GM19043 (cell line): Measurements from ENCODE around the gene SCLY.
A peak's percentile ranks its signal among the peaks of the same experiment; 100 is the strongest.
"Not testable (repeated sequence)": the region's sequence is repeated elsewhere in the genome, so short reads cannot be mapped to it uniquely, and the experiment has no call there.

Source experiments
- ATAC-seq: cut with Tn5 transposase; IDR thresholded peaks from one replicate; pipeline ENCODE4 v1.9.1; 2021; ENCODE audit warnings: low read depth; ENCODE audit not compliant: unreplicated experiment

Gene SCLY, protein sequence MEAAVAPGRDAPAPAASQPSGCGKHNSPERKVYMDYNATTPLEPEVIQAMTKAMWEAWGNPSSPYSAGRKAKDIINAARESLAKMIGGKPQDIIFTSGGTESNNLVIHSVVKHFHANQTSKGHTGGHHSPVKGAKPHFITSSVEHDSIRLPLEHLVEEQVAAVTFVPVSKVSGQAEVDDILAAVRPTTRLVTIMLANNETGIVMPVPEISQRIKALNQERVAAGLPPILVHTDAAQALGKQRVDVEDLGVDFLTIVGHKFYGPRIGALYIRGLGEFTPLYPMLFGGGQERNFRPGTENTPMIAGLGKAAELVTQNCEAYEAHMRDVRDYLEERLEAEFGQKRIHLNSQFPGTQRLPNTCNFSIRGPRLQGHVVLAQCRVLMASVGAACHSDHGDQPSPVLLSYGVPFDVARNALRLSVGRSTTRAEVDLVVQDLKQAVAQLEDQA

DNA sequence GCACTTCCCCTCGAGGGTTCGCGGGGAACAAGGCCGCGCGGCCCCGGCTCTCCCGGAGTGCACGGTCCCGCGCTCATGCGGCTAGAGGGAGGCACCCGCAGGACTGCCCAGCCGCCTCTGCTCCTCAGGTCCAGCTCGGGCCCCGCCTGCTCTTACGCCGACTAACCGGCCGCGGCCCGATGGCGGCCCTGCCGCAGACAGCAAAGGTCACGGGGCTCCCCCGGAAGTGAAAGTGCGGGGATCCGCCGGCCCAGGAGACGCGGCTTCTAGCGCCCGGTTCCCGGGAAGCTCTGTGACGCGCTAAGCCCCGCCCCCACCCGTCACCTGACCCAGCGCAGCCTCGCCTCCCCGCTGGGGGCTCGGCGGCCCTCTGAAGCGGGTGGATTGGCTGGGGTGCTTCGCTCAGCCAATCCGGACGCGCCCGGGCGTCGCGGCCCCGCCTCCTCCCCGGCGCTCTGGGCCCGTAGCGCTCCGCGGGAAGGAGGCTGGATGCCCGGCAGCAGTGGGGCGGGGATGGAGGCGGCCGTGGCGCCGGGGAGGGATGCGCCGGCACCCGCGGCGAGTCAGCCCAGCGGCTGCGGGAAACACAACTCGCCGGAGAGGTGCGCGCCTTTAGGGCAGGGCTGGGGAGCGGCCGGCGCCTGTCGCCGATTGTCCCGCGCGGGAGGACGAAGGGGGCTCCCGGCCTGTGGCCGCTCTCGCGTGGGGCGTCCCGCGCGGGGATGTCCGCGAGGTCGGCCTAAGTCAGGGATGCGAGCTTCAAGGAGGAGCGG, at the start of gene SCLY:
Gene SCLY (plus strand): TSS at position 460 of the 773 bp plus-strand sequence. CDS start 54 bp downstream, at position 514.
- peak; percentile 92 for ATAC-seq

DNA sequence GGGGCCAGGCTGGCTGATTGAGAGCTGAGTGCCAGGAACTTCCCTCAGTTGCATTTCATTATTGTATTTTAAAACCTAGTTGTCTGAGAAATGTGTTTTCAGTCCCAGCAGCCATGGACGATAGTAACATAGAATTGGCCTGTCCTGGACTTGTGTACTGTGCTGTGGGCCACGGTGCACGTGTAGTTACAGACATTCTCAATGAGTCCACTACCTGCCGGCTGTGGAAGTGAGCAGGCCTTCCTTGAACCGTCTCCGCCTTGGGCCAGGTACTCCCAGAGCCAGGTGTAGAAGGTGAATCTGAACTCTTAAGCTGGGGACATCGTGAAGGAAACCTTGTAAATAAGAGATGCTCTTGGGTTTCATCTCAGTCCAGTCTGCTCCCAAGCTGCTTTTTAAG, 47.0 kb upstream of the SCLY start:
- ATAC-seq: no peak

DNA sequence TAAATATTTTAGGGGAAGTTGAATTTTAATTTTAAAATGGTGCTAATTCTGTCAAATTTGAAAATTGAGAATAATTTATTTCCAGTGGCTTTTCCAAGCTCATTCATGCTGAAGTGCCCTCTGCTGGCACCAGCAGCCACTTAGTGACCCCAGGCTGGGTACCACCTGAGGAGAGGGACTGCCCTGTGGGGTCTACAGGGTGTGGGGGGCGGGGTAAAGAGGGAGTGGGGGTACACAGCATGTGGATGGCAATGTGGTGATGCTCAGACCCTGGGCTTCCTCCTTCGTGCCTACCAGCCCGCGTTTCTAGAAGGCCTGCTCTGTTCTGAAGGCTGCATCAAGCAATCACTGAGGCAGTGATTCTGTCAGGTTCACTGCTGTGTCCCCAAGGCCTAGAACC, 45.1 kb upstream of the SCLY start:
- no peak for ATAC-seq

DNA sequence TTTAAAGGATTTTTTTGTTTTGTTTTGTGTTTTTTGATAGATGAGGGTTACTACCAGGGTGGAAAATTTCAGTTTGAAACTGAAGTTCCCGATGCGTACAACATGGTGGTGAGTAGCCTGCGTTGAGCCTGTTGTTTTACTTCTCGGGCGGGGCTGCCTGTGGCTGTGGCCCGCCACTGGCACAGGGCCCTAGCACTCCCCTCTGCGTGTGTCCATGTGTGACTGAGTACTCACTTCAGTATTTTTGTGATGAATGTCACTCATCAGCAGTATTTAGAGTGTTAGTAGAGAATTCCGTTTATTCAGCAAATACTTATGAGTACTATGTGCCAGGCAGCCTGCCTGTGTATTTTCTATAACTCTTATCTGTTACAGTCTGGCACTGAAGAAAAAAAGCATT, 44.3 kb upstream of the SCLY start:
- ATAC-seq: no peak

DNA sequence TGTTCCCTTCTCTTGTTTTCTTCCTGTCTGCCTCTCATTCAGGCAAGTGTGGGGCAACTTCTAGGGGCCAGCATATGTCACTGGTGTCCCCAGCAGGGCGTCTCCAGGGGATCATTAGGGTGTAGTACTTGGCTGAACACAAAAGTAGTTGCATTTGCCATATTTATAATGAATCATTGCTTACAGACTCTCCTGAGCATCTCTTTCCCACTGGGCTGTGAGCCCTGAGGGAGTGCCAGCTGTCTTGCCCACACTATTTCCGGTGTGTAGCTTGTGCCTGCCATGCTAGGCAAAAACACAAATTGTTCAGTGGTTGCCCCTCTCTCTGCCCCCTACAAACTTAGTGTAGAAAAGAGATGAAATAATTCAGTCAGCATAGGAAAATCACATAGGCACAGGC, 40.8 kb upstream of the SCLY start:
- ATAC-seq: no peak

DNA sequence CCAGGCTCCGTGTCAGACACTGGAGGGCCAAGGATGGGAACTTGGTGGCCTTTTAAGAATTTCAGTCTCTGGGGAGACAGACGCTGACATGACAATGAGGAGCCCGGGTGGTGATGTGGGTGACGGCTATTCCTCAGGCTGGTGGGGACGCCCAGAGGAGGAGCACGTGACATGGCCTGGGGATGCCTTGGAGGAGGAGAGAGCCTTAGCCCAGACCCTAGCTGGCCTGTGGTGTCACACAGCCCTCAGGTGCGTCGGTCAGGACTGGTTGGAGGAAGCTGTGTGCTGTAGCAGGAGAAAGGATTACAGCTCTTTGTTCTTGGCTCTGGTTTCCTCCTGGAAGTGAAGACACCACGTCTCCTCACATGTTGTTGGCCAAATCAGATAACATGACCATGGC, 40.0 kb upstream of the SCLY start:
- no peak for ATAC-seq

DNA sequence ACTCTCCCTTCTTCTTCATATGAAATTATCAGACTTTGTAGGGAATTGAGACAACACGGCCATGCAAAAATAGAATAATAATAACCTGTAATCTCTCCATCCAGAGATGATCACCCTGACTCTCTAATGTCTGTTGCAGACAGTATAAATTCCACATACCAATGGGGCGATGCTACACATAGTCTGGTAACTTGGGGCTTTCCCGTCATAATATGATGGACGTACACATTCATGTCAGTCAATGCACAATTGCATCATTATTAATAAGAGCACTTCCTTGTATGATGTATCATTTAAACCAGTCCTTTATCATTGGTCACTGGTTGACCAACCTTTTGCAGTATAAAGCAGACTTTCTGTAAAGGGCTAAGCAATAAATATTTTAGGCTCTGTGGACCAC, 39.5 kb upstream of the SCLY start:
- no peak for ATAC-seq

DNA sequence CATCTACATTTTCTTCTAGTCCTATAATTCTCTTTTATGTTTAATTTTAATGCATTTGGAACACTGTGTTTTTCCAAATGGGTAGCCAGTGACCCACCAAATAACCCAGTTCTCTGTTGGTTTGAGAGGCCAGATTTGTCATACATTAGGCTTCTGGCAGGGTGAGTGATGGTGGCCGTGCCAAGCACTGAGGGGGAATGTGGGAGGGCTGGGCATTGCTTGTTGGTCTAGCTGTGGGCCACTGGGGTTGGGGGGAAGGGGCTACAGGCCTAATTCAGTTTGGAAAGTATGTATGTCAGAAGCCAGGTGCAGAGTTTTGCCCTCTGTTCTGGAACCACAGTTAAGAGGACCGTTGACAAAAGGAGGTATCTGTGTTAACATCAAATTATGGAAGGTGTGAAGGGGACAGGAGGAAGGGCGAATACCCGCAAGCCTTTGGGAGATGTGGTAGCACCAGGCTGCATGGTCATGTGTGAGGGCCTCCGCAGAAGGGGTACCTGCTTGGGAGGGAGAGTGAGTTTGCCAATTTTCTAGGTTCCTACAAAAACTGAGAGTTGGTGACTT, 38.1 kb upstream of the SCLY start:
- ATAC-seq: no peak

DNA sequence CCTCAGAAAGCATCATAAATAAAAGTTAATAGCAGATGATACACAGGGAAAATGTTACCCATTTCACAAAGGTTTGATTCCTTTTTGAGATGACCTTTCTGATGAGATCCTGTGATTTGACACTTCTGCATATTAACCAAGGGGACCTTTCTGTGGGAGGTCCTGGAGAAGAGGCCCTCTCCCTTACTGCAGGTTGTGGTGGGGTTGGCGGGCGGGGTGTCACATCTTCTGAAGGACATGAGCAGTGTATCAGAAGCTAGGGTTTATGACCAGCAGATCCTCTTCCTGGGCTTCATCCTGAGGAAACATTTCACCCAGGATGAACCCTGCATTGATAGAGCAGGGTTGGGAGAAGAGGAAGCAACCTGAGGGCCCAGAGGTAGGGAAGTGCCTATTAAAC, 37.2 kb upstream of the SCLY start:
- no peak for ATAC-seq

DNA sequence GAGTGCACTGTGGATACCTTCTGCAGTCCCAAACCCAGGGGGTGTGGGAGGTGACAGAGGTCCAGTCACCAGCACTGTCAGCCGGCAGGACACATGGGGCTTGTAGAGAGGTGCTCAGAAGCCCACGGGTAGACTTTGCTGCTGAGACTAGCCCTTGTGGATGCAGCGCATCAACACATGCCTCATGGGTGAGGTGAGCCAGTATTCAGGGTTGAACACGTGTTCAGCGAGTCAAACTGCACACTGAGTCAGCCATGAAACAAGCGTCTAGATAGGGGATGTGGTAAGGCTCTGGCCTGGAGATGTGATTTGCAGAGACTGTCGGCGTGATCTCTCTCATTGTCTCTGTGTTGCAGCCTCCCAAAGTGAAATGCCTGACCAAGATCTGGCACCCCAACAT, 35.8 kb upstream of the SCLY start:
- no peak for ATAC-seq

DNA sequence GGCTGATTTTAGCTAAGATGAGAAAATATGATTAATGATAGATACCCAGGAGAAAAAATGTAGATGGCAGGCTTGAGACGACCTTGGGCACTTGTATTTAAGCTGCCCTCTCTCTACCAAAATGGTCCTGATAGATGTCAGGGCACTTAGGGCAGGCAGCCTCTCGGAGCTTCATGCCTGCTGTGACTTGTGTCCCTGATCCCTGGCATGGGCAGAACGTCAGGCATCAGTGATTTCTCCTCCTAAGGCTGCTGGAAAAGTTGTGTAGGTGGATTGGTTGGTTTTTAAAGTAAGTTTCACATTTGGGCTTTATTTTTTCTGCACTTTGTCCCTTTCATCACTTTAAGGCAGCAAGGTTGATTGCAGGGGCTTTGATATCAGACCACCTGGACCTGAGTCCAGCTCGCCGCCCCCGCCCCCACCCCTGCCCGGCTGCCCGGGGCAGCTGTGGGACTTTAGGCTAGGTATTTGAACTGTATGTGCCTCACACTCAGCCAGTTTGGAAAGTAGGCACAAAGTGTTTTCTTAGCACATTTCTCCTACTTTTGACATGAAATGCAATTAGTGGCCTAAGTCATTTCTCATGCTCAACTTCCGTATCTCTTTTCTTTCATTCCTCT, 35.0 kb upstream of the SCLY start:
- no peak for ATAC-seq

DNA sequence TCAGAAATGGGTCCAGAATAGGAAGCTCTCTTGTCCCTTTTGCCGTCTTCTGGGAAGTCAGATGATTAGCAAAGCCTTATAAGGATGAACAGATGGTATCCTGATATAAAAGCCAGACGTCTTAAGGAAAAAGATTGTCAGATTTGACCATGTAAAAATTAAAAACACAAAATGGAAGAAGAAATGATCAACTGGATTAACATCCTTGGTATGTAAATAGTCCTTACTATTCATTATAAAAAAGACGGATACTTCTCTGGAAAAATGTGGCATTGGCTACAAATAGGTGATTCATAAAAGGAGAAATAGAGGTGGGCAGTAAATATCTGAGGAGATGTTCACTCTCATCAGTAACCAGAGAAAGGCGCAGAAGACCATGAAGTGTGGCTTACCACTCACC, 33.7 kb upstream of the SCLY start:
- ATAC-seq: no peak

DNA sequence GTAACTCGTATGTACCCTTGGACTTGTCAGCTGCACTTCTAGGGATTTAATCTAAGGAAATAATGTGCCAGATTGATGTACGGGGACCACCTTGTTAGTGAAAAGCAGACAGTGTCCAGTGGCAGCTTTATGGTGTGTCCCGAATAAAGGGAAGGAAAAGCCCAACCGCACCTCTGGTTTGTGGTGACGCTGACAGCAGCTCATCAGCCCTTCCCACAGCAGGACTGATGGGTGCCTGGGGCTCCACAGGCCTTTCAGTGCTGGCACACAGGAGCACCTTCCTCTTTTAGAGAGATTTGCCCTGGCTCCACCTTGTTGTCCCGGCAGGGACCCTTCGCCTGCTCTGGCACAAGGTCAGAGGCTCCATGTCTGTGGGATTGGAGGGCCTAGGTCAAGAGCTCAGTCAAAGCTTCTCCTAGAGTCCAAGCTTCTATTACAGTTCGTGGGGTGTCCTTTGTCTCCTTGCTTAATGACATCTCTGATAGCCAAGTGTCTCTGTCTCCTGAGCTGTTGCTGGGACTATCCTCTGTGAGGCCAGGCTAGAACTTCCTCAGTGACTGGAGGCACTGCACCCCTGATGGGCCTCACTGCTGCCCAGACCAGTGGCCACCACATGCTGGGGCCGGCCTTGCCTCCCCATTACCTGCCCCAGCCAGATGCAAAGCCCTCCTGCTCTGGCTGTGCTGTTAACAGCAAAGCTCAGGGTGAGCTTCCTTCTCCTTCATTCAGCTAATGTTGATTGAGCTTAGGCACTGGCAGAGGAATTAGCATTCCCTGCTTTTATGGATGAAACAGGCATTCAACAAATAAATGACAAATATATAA, 33.0 kb upstream of the SCLY start:
- no peak for ATAC-seq

DNA sequence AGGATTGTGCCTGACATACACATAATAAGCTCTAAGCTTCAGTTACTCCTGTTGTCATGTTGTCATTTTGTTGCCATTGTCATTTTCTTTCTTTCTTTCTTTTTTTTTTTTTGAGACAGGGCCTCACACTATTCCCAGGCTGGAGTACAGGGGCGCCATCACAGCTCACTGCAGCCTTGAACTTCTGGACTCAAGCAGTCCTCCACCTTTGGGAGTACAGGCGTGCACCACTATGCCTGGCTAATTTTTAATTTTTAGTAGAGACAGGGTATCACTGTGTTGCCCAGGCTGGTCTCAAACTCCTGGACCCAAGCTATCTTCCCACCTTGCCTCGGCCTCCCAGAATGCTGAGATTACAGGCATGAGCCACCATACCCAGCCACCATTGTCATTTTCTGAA, 30.9 kb upstream of the SCLY start:
- ATAC-seq: no peak

DNA sequence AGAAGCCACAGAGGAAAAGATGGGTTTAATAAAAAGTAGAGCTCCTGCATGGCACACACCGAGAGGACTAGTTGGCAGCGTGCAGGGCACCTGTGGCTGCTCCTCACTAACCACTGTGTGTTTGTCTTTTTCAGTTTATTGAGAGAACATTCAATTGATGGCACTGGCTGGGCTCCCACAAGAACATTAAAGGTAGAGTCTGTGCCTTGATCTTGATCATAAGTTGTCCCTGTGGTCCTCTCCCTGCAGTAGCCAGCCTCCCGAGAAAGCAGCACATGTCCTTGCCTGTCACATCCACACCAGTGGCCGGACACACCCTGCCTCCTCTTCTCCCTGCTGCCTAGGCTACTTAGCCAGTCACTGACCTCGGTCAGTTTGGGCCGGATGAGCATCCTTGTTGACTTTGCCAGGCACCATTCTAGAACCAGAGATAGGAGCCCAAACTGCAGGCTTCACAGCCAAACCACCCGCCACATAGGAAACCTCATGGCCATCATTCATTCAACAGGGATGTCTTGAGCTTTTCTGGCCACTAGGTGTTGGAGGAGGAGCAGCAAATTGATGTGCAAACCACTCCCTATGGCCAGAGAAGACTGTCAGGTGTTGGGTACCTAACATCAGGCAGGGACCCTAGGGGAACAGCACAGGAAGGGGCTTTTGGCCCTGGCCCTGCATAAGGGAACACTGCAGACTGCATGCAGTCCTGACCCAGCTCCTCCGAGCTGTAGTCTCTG, 30.2 kb upstream of the SCLY start:
- ATAC-seq: no peak

DNA sequence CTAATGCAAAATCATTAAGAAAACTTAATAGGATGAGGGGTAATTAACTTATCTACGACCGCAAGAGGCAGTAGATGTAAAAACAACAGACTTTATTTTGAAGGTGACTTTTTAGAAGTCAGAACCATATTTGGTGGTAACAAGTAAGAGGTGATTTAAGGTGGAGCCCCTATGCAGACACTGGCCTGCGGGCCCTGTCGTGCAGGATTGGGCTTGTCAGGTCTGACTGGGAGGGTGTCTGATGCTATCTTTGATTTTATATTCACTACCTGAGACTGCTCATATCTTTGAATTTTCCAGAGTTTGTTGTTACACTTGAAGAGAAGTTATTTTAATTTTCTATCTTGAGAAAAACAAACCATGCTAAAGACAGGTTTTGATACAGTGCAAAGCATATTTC, 29.1 kb upstream of the SCLY start:
- ATAC-seq: no peak

DNA sequence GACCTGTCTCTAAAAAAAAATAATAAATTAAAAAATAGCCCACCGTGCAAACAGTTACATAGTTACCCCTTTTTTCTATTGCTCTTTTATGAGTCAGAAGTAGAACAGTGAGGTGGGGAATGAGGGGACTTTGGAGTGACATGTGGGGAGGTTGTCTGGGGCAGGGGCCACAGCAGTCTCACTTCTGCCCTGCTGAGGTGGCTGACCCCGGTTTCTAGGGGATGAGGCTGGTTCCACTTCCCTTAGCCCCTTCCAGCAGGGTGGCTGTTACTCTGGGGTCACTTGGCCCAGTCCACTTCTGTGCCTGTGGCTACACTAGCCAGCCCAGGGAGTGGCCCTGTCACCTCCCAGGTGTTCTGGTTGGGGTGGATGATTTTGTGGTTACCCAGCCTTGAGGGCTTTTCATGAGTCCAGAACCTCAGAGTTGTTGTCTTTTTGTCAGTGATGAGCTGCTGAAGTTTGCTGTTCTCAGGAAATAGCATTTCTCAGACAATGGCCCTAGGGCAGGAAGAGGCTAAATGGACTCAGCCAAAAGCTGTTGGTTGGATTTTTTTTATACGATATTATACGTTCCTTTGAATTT, 28.0 kb upstream of the SCLY start:
- ATAC-seq: no peak

DNA sequence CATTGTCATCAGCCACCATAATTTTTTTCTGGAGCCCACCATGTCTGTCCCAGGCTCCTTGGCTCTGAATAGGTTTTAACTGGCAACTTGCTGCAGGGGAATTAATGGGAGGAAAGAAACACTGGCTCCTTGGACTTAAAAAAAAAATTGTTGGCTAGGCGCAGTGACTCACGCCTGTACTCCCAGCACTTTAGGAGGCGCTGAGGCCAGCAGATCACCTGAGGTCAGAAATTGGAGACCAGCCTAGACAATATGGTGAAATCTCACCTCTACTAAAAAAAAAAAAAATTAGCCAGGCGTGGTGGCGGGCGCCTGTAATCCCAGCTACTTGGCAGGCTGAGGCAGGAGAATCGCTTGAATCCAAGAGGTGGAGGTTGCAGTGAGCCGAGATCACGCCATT, 26.8 kb upstream of the SCLY start:
- ATAC-seq: not testable (repeated sequence)

DNA sequence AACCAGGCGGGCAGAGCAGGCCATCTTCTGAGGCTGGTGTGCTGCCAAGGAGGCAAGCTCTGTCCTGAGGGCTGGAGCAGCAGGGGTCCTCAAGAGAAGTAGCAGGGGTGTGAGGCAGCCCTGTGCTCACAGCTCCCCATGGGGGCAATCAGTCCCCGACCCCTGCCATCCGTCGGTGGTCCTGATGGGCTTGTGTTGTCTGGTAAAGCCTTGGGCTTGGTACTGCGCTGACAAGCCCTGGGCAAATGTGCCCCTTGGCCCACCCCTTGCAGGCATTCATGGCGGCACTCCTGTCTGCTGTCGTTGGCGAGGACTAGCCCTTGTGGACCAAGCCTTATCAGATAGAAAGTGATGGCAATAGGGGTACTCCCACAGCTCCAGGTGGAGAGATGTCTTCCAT, 22.6 kb upstream of the SCLY start:
- ATAC-seq: no peak
